ENCODE measurements around the gene LIMS2. TPM values are rescaled to one million over a fixed set of nuclear protein-coding genes. Genes with fewer than 3 reads are reported as not detected.

The LIMS2 gene
- total and polyA plus RNA-seq, 2 donors (not counting 3 experiments of a cell fraction or from before 2014, with no cell fraction given) = 48.3 to 55.6 TPM

DNA sequence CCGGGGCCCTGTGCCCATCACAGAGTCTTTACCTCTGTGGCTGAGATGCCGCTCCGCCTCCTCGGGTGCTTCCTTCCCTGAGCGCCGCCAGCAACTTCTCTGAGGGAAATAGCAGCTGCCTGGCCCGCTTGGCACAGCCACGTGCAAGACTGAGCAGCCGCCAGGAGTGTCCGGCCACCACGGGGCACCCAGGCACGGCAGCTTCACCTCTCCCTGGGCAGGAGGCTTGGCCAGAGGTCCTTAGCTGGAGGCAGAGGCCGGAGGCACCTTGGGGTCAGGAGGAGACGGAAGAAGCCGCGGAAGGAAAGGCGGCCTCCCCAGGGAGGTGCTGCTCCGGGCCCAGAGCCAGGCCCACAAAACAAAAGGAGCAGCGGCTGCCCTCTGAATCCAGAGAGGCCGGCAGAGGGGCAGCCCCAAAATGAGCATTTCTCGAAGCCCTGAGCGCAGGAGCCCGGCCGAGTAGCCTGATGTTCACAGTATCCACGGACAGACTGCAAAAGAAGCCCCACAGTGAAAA is 6.0 kb upstream of the LIMS2 start:
- no peak for TF ChIP-seq GATA2 (IDR thresholded peaks at IDR 0.05; ENCODE audit: insufficient read depth, insufficient read length, low read depth, low read length)
- no peak for TF ChIP-seq FOS (IDR thresholded peaks at IDR 0.05; ENCODE audit: borderline replicate concordance, insufficient read depth, low read length)
- no peak for TF ChIP-seq JUN (IDR thresholded peaks at IDR 0.05; ENCODE audit: borderline replicate concordance, insufficient read depth, insufficient read length, low read depth)
- TF ChIP-seq, protein P1, sequence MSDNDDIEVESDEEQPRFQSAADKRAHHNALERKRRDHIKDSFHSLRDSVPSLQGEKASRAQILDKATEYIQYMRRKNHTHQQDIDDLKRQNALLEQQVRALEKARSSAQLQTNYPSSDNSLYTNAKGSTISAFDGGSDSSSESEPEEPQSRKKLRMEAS (IDR thresholded peaks at IDR 0.05; ENCODE audit: insufficient read depth, insufficient read length) = no peak
- TF ChIP-seq EZH2 (IDR thresholded peaks at IDR 0.05; ENCODE audit: borderline replicate concordance, low read depth, low read length, severe bottlenecking) = no peak
- TF ChIP-seq, protein P2, sequence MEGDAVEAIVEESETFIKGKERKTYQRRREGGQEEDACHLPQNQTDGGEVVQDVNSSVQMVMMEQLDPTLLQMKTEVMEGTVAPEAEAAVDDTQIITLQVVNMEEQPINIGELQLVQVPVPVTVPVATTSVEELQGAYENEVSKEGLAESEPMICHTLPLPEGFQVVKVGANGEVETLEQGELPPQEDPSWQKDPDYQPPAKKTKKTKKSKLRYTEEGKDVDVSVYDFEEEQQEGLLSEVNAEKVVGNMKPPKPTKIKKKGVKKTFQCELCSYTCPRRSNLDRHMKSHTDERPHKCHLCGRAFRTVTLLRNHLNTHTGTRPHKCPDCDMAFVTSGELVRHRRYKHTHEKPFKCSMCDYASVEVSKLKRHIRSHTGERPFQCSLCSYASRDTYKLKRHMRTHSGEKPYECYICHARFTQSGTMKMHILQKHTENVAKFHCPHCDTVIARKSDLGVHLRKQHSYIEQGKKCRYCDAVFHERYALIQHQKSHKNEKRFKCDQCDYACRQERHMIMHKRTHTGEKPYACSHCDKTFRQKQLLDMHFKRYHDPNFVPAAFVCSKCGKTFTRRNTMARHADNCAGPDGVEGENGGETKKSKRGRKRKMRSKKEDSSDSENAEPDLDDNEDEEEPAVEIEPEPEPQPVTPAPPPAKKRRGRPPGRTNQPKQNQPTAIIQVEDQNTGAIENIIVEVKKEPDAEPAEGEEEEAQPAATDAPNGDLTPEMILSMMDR (IDR thresholded peaks at IDR 0.05; ENCODE audit: extremely low read depth in 1 of 2, insufficient read depth in 1 of 2, low read depth in 1 of 2, low read length in 2 of 2) = no peak
- TF ChIP-seq POLR2AphosphoS5 (IDR thresholded peaks at IDR 0.05; ENCODE audit: insufficient read depth, low read depth, low read length) = no peak
- no peak for TF ChIP-seq POLR2A (IDR thresholded peaks at IDR 0.05; ENCODE audit: low read depth, low read length)
- TF ChIP-seq MYC (IDR thresholded peaks at IDR 0.05; ENCODE audit: low read depth, low read length) = no peak
- peak overlapping the region; percentile 7 for H3K4me2 ChIP-seq (ENCODE audit: insufficient read depth, low read length)
- dilution Hi-C loops (cut with MboI; ENCODE audit: extremely low pct_ligation_motif_present, low sequenced_read_pairs) = no loop called here
- no peaks in the 10 kb centered on the region for H3K79me2 ChIP-seq (ENCODE audit: control insufficient read depth, insufficient read depth, low read length)
- no peak overlapping the region for H3K27ac ChIP-seq (ENCODE audit: insufficient read depth, low read depth, low read length)
- H3K9me3 ChIP-seq (replicated peaks; ENCODE audit: control insufficient read depth, insufficient read depth, low read length) = no peaks in the 10 kb centered on the region
- H3K9ac ChIP-seq (replicated peaks; ENCODE audit: extremely low read depth, insufficient read depth, low read length) = no peak overlapping the region
- CTCF ChIA-PET = interaction anchor here (0.6 to 4.7 kb wide), 7 partner anchors 13 to 155 kb away, joined by 3 to 38 read pairs (median 4); no protein-coding TSS in a partner anchor
- POLR2A ChIA-PET = no interaction called here
- H3K9me1 ChIP-seq (replicated peaks; ENCODE audit: control insufficient read depth, extremely low read depth, insufficient read depth, low read length) = no peaks in the 10 kb centered on the region
- no peaks in the 10 kb centered on the region for H3K36me3 ChIP-seq (ENCODE audit: control insufficient read depth in 2 of 2, extremely low read depth in 1 of 2, insufficient read depth in 2 of 2, low read length in 2 of 2)
- no TSS peak for BruUV-seq (replicated peaks)
- FAIRE-seq = peak; percentile 84
- H3K4me3 ChIP-seq (replicated peaks in 1 of 3; ENCODE audit: insufficient read depth in 1 of 3, low read depth in 1 of 3, low read length in 3 of 3) = no peak overlapping the region
- peaks cover 12% of the 10 kb centered on the region for H3K4me1 ChIP-seq (ENCODE audit: control insufficient read depth, extremely low read depth, insufficient read depth, low read length)
- H4K20me1 ChIP-seq (replicated peaks; ENCODE audit: control insufficient read depth, extremely low read depth, insufficient read depth, low read length) = no peaks in the 10 kb centered on the region
- peak; percentile 47 for DNase-seq (ENCODE audit: low read depth, low spot score)
- intact Hi-C loops (cut with micrococcal nuclease) = no loop called here
- peak overlapping the region; percentile 83 for H2AFZ ChIP-seq (ENCODE audit: low read depth, low read length)
- no peaks in the 10 kb centered on the region for H3K27me3 ChIP-seq (ENCODE audit: control insufficient read depth in 2 of 2, insufficient read depth in 2 of 2, low read length in 2 of 2)
